Measurements from ENCODE around the gene GALNT18. TPM values are rescaled to one million over a fixed set of nuclear protein-coding genes. Genes with fewer than 3 reads are reported as not detected.

Gene GALNT18
- total and polyA plus RNA-seq, 2 experiments from 2014 or later: 4.3 to 10.8 TPM

DNA sequence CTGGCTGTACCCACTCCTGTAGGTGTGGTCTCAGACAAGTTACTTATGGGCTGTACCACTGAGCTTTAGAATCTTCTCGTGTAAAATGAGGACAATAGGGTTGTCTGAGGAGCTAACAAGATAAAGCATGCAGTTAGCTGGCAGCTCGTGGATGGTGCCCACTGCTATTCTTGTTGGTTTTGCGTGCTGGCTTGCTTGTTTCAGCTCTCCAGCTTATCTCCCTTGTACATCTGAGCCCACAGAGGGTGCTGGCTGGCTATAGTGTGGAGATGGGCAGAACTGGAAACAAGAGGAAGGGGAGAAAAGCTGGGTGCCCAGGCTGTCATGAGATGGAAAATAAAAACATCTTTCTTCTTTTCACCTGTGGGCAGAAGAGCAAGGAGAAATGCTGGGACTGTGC, 46.5 kb upstream of the GALNT18 start:
- peaks cover 7% of the 10 kb centered on the region for H3K4me1 Mint-ChIP-seq
- Histone ChIP-seq H3K4me2 (no peak overlapping the region), H3F3A (replicated peaks; ENCODE audit: low read depth) (no peaks in the 10 kb centered on the region), H3K4me1 (ENCODE audit: insufficient read depth) (no peaks in the 10 kb centered on the region), H4K20me1 (replicated peaks; ENCODE audit: insufficient read depth) (no peaks in the 10 kb centered on the region), H3K79me2 (replicated peaks; ENCODE audit: insufficient read depth) (no peaks in the 10 kb centered on the region), H3K4me3 (no peak overlapping the region), H3K27ac (ENCODE audit: low read depth) (no peak overlapping the region), H3K9me2 (ENCODE audit: insufficient read depth) (peaks cover 9% of the 10 kb centered on the region; the same call in 1 of the 2 replicates), H3K27me3 (ENCODE audit: insufficient read depth) (no peaks in the 10 kb centered on the region), H2AFZ (no peak overlapping the region), H3K36me3 (ENCODE audit: insufficient read depth) (no peaks in the 10 kb centered on the region)
- TF ChIP-seq, protein P1, sequence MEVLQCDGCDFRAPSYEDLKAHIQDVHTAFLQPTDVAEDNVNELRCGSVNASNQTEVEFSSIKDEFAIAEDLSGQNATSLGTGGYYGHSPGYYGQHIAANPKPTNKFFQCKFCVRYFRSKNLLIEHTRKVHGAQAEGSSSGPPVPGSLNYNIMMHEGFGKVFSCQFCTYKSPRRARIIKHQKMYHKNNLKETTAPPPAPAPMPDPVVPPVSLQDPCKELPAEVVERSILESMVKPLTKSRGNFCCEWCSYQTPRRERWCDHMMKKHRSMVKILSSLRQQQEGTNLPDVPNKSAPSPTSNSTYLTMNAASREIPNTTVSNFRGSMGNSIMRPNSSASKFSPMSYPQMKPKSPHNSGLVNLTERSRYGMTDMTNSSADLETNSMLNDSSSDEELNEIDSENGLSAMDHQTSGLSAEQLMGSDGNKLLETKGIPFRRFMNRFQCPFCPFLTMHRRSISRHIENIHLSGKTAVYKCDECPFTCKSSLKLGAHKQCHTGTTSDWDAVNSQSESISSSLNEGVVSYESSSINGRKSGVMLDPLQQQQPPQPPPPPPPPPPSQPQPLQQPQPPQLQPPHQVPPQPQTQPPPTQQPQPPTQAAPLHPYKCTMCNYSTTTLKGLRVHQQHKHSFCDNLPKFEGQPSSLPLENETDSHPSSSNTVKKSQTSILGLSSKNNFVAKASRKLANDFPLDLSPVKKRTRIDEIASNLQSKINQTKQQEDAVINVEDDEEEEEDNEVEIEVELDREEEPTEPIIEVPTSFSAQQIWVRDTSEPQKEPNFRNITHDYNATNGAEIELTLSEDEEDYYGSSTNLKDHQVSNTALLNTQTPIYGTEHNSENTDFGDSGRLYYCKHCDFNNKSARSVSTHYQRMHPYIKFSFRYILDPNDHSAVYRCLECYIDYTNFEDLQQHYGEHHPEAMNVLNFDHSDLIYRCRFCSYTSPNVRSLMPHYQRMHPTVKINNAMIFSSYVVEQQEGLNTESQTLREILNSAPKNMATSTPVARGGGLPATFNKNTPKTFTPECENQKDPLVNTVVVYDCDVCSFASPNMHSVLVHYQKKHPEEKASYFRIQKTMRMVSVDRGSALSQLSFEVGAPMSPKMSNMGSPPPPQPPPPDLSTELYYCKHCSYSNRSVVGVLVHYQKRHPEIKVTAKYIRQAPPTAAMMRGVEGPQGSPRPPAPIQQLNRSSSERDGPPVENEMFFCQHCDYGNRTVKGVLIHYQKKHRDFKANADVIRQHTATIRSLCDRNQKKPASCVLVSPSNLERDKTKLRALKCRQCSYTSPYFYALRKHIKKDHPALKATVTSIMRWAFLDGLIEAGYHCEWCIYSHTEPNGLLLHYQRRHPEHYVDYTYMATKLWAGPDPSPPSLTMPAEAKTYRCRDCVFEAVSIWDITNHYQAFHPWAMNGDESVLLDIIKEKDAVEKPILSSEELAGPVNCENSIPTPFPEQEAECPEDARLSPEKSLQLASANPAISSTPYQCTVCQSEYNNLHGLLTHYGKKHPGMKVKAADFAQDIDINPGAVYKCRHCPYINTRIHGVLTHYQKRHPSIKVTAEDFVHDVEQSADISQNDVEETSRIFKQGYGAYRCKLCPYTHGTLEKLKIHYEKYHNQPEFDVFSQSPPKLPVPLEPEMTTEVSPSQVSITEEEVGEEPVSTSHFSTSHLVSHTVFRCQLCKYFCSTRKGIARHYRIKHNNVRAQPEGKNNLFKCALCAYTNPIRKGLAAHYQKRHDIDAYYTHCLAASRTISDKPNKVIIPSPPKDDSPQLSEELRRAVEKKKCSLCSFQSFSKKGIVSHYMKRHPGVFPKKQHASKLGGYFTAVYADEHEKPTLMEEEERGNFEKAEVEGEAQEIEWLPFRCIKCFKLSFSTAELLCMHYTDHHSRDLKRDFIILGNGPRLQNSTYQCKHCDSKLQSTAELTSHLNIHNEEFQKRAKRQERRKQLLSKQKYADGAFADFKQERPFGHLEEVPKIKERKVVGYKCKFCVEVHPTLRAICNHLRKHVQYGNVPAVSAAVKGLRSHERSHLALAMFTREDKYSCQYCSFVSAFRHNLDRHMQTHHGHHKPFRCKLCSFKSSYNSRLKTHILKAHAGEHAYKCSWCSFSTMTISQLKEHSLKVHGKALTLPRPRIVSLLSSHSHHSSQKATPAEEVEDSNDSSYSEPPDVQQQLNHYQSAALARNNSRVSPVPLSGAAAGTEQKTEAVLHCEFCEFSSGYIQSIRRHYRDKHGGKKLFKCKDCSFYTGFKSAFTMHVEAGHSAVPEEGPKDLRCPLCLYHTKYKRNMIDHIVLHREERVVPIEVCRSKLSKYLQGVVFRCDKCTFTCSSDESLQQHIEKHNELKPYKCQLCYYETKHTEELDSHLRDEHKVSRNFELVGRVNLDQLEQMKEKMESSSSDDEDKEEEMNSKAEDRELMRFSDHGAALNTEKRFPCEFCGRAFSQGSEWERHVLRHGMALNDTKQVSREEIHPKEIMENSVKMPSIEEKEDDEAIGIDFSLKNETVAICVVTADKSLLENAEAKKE (CRISPR knock-in tag; IDR thresholded peaks at IDR 0.05): no peak
- TF ChIP-seq, protein P2, sequence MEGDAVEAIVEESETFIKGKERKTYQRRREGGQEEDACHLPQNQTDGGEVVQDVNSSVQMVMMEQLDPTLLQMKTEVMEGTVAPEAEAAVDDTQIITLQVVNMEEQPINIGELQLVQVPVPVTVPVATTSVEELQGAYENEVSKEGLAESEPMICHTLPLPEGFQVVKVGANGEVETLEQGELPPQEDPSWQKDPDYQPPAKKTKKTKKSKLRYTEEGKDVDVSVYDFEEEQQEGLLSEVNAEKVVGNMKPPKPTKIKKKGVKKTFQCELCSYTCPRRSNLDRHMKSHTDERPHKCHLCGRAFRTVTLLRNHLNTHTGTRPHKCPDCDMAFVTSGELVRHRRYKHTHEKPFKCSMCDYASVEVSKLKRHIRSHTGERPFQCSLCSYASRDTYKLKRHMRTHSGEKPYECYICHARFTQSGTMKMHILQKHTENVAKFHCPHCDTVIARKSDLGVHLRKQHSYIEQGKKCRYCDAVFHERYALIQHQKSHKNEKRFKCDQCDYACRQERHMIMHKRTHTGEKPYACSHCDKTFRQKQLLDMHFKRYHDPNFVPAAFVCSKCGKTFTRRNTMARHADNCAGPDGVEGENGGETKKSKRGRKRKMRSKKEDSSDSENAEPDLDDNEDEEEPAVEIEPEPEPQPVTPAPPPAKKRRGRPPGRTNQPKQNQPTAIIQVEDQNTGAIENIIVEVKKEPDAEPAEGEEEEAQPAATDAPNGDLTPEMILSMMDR (conservative IDR thresholded peaks at IDR 0.05; ENCODE audit: low read depth in 2 of 2): no peak
- TF ChIP-seq STAT1 (IDR thresholded peaks at IDR 0.05; ENCODE audit: unreplicated experiment) (no peak), POLR2AphosphoS5 (IDR thresholded peaks at IDR 0.05; ENCODE audit: low read depth) (no peak), CREB1 (CRISPR knock-in tag; IDR thresholded peaks at IDR 0.05; ENCODE audit: low read depth) (no peak), JUNB (IDR thresholded peaks at IDR 0.05; ENCODE audit: unreplicated experiment) (no peak), EZH2phosphoT487 (IDR thresholded peaks at IDR 0.05; ENCODE audit: unreplicated experiment) (no peak), NANOG (IDR thresholded peaks at IDR 0.05; ENCODE audit: borderline replicate concordance) (no peak), ZNF114 (CRISPR knock-in tag; IDR thresholded peaks at IDR 0.05) (no peak), EZH2 (IDR thresholded peaks at IDR 0.05; ENCODE audit: low read depth, unreplicated experiment) (no peak), ZNF331 (CRISPR knock-in tag; IDR thresholded peaks at IDR 0.05; ENCODE audit: low read depth) (no peak)
- TF ChIP-seq, protein P3, sequence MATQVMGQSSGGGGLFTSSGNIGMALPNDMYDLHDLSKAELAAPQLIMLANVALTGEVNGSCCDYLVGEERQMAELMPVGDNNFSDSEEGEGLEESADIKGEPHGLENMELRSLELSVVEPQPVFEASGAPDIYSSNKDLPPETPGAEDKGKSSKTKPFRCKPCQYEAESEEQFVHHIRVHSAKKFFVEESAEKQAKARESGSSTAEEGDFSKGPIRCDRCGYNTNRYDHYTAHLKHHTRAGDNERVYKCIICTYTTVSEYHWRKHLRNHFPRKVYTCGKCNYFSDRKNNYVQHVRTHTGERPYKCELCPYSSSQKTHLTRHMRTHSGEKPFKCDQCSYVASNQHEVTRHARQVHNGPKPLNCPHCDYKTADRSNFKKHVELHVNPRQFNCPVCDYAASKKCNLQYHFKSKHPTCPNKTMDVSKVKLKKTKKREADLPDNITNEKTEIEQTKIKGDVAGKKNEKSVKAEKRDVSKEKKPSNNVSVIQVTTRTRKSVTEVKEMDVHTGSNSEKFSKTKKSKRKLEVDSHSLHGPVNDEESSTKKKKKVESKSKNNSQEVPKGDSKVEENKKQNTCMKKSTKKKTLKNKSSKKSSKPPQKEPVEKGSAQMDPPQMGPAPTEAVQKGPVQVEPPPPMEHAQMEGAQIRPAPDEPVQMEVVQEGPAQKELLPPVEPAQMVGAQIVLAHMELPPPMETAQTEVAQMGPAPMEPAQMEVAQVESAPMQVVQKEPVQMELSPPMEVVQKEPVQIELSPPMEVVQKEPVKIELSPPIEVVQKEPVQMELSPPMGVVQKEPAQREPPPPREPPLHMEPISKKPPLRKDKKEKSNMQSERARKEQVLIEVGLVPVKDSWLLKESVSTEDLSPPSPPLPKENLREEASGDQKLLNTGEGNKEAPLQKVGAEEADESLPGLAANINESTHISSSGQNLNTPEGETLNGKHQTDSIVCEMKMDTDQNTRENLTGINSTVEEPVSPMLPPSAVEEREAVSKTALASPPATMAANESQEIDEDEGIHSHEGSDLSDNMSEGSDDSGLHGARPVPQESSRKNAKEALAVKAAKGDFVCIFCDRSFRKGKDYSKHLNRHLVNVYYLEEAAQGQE (IDR thresholded peaks at IDR 0.05; ENCODE audit: unreplicated experiment): no peak
- TF ChIP-seq, protein P4, sequence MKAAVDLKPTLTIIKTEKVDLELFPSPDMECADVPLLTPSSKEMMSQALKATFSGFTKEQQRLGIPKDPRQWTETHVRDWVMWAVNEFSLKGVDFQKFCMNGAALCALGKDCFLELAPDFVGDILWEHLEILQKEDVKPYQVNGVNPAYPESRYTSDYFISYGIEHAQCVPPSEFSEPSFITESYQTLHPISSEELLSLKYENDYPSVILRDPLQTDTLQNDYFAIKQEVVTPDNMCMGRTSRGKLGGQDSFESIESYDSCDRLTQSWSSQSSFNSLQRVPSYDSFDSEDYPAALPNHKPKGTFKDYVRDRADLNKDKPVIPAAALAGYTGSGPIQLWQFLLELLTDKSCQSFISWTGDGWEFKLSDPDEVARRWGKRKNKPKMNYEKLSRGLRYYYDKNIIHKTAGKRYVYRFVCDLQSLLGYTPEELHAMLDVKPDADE (IDR thresholded peaks at IDR 0.05): no peak
- DNase-seq (ENCODE audit: low spot score) (no peak), ATAC-seq (no peak)
- no peak overlapping the region for H3K27ac Mint-ChIP-seq
- H3K36me3 Mint-ChIP-seq (ENCODE audit: low read depth): peaks cover 12% of the 10 kb centered on the region; the same call in 2 of the 3 replicates
- no peak overlapping the region for H3K4me3 Mint-ChIP-seq
- H3K9me3 Mint-ChIP-seq: peaks cover 14% of the 10 kb centered on the region
- H3K27me3 Mint-ChIP-seq (ENCODE audit: insufficient read depth, low read depth, poor library complexity): peaks cover 9% of the 10 kb centered on the region
